Endothelial cell of umbilical vein (primary cell): Measurements from ENCODE around the gene VSX2. TPM values are rescaled to one million over a fixed set of nuclear protein-coding genes. Genes with fewer than 3 reads are reported as not detected.

Experiments
- BruUV-seq: library from RNA; stranded (reverse); fragments of 400-500 nt; replicated peaks from 2 replicates; lab custom pipeline; 2021; lab: Mats Ljungman, UMichigan
- CTCF ChIA-PET: fragments of 300-600, 350-600 bp; sonication (Branson Sonifier 250); formaldehyde crosslinking; loops from one replicate; lab custom pipeline; 2021; ENCODE audit warnings: antibody characterized with exemption, inconsistent platforms; lab: Charles Lee
- POLR2A ChIA-PET: fragments of 300-600, 350-600 bp; sonication (Branson Sonifier 250); formaldehyde crosslinking; loops from one replicate; lab custom pipeline; 2021; ENCODE audit warnings: antibody characterized with exemption, inconsistent platforms; lab: Charles Lee
- DNase-seq: peaks from one replicate; pipeline ENCODE4 v3.0.0-alpha.2; 2011; ENCODE audit warnings: low read depth, low spot score
- FAIRE-seq: peaks from 2 replicates; lab custom pipeline; 2011; peaks lifted over from hg19 to GRCh38; lab: Jason Lieb, UNC
- H2AFZ ChIP-seq: 2 replicates; pipeline ENCODE4 v1.6.0; 2012; ENCODE audit warnings: low read depth, low read length, control low read depth, inconsistent platforms
- H3K27ac ChIP-seq: 2 replicates; pipeline ENCODE4 v1.5.1; 2011; ENCODE audit warnings: low read depth, mild to moderate bottlenecking, control low read depth, low read length, moderate library complexity; ENCODE audit not compliant: insufficient read depth
- H3K27me3 ChIP-seq, 2 experiments: 2 replicates each; pipeline versions ENCODE4 v1.6.0 to v1.6.1; 2011; ENCODE audit warnings: low read length in 2 of 2, mixed read lengths in 1 of 2; ENCODE audit not compliant: control insufficient read depth in 2 of 2, insufficient read depth in 2 of 2
- H3K36me3 ChIP-seq, 2 experiments: 2 replicates in 1 of 2; 3 replicates in 1 of 2; pipeline ENCODE4 v1.5.1; 2011; ENCODE audit warnings: low read length in 2 of 2, mild to moderate bottlenecking in 1 of 2, moderate library complexity in 1 of 2; ENCODE audit not compliant: control insufficient read depth in 2 of 2, insufficient read depth in 2 of 2; ENCODE audit errors: extremely low read depth in 1 of 2
- H3K4me1 ChIP-seq: 3 replicates; pipeline ENCODE4 v1.5.1; 2011; ENCODE audit warnings: mild to moderate bottlenecking, low read length; ENCODE audit not compliant: control insufficient read depth, insufficient read depth; ENCODE audit errors: extremely low read depth
- H3K4me2 ChIP-seq: 2 replicates; pipeline ENCODE4 v1.6.1; 2011; ENCODE audit warnings: low read length, control low read depth, mixed read lengths; ENCODE audit not compliant: insufficient read depth
- H3K4me3 ChIP-seq, 3 experiments: fragments of 200-600 bp in 1 of 3; sonication (generic), shearing (Covaris generic) in 1 of 3; replicated peaks in 1 of 3; 2 replicates each; pipeline ENCODE4 v1.5.1; 2011 to 2016; ENCODE audit warnings: control low read depth in 3 of 3, low read length in 3 of 3, mild to moderate bottlenecking in 2 of 3, inconsistent platforms in 1 of 3, low read depth in 1 of 3, moderate library complexity in 1 of 3; ENCODE audit not compliant: insufficient read depth in 1 of 3
- H3K79me2 ChIP-seq: 2 replicates; pipeline ENCODE4 v1.6.0; 2012; ENCODE audit warnings: low read length, inconsistent platforms; ENCODE audit not compliant: control insufficient read depth, insufficient read depth
- H3K9ac ChIP-seq: replicated peaks from 2 replicates; pipeline ENCODE3; 2011; ENCODE audit warnings: low read length, control low read depth; ENCODE audit not compliant: insufficient read depth; ENCODE audit errors: extremely low read depth
- H3K9me1 ChIP-seq: replicated peaks from 3 replicates; pipeline ENCODE4 v1.6.0; 2011; ENCODE audit warnings: mild to moderate bottlenecking, low read length; ENCODE audit not compliant: control insufficient read depth, insufficient read depth; ENCODE audit errors: extremely low read depth
- H3K9me3 ChIP-seq: replicated peaks from 2 replicates; pipeline ENCODE4 v1.5.1; 2012; ENCODE audit warnings: low read length, inconsistent platforms; ENCODE audit not compliant: control insufficient read depth, insufficient read depth
- H4K20me1 ChIP-seq: replicated peaks from 2 replicates; pipeline ENCODE3; 2011; ENCODE audit warnings: mild to moderate bottlenecking, low read length; ENCODE audit not compliant: control insufficient read depth, insufficient read depth; ENCODE audit errors: extremely low read depth
- EZH2 ChIP-seq: IDR thresholded peaks from 2 replicates; pipeline ENCODE4 v1.6.1; 2012; ENCODE audit warnings: borderline replicate concordance, low read depth, mild to moderate bottlenecking, moderate library complexity, low read length, inconsistent platforms; ENCODE audit not compliant: severe bottlenecking
- FOS ChIP-seq: IDR thresholded peaks from 2 replicates; pipeline ENCODE4 v1.6.1; 2011; ENCODE audit warnings: mild to moderate bottlenecking, low read length, moderate library complexity, borderline replicate concordance; ENCODE audit not compliant: insufficient read depth
- GATA2 ChIP-seq: IDR thresholded peaks from 2 replicates; pipeline ENCODE4 v1.7.0; 2011; ENCODE audit warnings: low read depth, mild to moderate bottlenecking, moderate library complexity, mixed read lengths, low read length; ENCODE audit not compliant: insufficient read length, insufficient read depth
- MAX ChIP-seq: IDR thresholded peaks from 2 replicates; pipeline ENCODE4 v1.6.1; 2011; ENCODE audit not compliant: insufficient read depth, insufficient read length
- MYC ChIP-seq: IDR thresholded peaks from one replicate; pipeline ENCODE4 v1.6.1; 2011; ENCODE audit warnings: mild to moderate bottlenecking, low read depth, low read length
- POLR2AphosphoS5 ChIP-seq: IDR thresholded peaks from 2 replicates; pipeline ENCODE4 v1.6.1; 2012; ENCODE audit warnings: low read depth, mild to moderate bottlenecking, control low read depth, low read length, moderate library complexity; ENCODE audit not compliant: insufficient read depth
- dilution Hi-C: fragments of 300-500 bp; cut with MboI; formaldehyde crosslinking; loops from one replicate; pipeline ENCODE4 v1.15.0; 2019; ENCODE audit warnings: low sequenced_read_pairs; ENCODE audit not compliant: extremely low pct_ligation_motif_present
- intact Hi-C: fragments of 100-400 bp; cut with micrococcal nuclease; formaldehyde crosslinking; loops from one replicate; pipeline ENCODE4 v1.10.0; 2022
- polyA plus RNA-seq, 4 experiments: library from polyadenylated mRNA; depleted of rRNA in 3 of 4; stranded (reverse) in 3 of 4; unstranded in 1 of 4; fragments of >200 nt; gene quantifications; 2 replicates each; pipeline versions ENCODE4 v1.2.1 to v1.2.3, GENCODE V29; 2011 to 2012; ENCODE audit warnings: missing spikeins in 1 of 4
- total RNA-seq: library from RNA; stranded (reverse); gene quantifications from 2 replicates; pipeline ENCODE4 v1.2.3, GENCODE V29; 2021
- TF ChIP-seq, protein P1 (sequence below), 2 donors: IDR thresholded peaks; 1 replicate in 1 of 2; 2 replicates in 1 of 2; pipeline ENCODE4 v1.5.1; 2011; ENCODE audit warnings: low read length in 2 of 2, mild to moderate bottlenecking in 2 of 2, moderate library complexity in 2 of 2, control low read depth in 1 of 2, inconsistent platforms in 1 of 2, low read depth in 1 of 2; ENCODE audit not compliant: insufficient read depth in 1 of 2; ENCODE audit errors: extremely low read depth in 1 of 2

Gene VSX2
- total and polyA plus RNA-seq, 2 donors (not counting 3 experiments of a cell fraction or from before 2014, with no cell fraction given) = not detected

DNA sequence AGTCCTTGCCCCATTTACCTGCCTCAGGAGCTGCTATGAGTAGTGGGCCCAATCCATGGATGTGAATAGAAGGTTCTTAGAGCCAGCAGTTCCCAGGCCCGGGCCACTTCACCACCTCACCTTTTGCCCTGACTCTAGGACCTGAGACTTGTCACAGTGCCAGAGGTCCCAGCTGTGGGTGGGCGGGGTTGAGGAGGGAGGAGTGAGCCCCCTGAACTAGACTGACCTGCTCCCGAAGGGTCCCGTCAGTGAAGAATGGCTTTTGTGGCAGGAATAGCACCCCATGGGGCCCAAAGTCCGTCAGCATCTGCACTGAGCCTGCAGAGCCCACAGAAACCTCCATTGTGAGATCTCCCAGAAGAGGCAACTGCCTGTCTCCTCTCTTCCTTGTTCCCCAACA is 50.6 kb downstream of the VSX2 start:
- Histone ChIP-seq H3K9ac (no peak overlapping the region), H3K4me2 (no peak overlapping the region), H3K79me2 (no peaks in the 10 kb centered on the region), H3K27me3 (no peaks in the 10 kb centered on the region), H4K20me1 (peaks cover 2% of the 10 kb centered on the region), H3K9me1 (no peaks in the 10 kb centered on the region), H3K4me1 (no peaks in the 10 kb centered on the region), H3K36me3 (peaks cover 9 to 62% of the 10 kb centered on the region in 2 experiments), H3K27ac (no peak overlapping the region), H2AFZ (no peak overlapping the region), H3K4me3 (no peak overlapping the region), H3K9me3 (no peaks in the 10 kb centered on the region)
- CTCF ChIA-PET = no interaction called here
- dilution Hi-C loops = no loop called here
- BruUV-seq = no TSS peak
- FAIRE-seq (no peak), DNase-seq (no peak)
- POLR2A ChIA-PET = no interaction called here
- TF ChIP-seq MAX (no peak), EZH2 (no peak)
- TF ChIP-seq, protein P1, sequence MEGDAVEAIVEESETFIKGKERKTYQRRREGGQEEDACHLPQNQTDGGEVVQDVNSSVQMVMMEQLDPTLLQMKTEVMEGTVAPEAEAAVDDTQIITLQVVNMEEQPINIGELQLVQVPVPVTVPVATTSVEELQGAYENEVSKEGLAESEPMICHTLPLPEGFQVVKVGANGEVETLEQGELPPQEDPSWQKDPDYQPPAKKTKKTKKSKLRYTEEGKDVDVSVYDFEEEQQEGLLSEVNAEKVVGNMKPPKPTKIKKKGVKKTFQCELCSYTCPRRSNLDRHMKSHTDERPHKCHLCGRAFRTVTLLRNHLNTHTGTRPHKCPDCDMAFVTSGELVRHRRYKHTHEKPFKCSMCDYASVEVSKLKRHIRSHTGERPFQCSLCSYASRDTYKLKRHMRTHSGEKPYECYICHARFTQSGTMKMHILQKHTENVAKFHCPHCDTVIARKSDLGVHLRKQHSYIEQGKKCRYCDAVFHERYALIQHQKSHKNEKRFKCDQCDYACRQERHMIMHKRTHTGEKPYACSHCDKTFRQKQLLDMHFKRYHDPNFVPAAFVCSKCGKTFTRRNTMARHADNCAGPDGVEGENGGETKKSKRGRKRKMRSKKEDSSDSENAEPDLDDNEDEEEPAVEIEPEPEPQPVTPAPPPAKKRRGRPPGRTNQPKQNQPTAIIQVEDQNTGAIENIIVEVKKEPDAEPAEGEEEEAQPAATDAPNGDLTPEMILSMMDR (IDR thresholded peaks at IDR 0.05; ENCODE audit: extremely low read depth in 1 of 2, insufficient read depth in 1 of 2, low read depth in 1 of 2, low read length in 2 of 2) = no peak
- intact Hi-C loops = no loop called here

- no peak overlapping the region for H3K9ac ChIP-seq
- H3K27ac ChIP-seq = no peak overlapping the region
- H3K4me1 ChIP-seq = no peaks in the 10 kb centered on the region
- no peak overlapping the region for H3K4me3 ChIP-seq
- H3K27me3 ChIP-seq = no peaks in the 10 kb centered on the region
- BruUV-seq = no TSS peak
- dilution Hi-C loops = no loop called here
- ChIA-PET POLR2A (no interaction called here), CTCF (interaction anchor here (0.6 to 1.2 kb wide), 4 partner anchors 9 to 167 kb away, joined by 3 to 6 read pairs (median 4); no protein-coding TSS in a partner anchor)
- H3K9me1 ChIP-seq = no peaks in the 10 kb centered on the region
- no peaks in the 10 kb centered on the region for H3K79me2 ChIP-seq
- DNase-seq (peak; percentile 27), FAIRE-seq (peak; percentile 35)
- peaks cover 2% of the 10 kb centered on the region for H4K20me1 ChIP-seq
- H3K9me3 ChIP-seq = no peaks in the 10 kb centered on the region
- no peak overlapping the region for H3K4me2 ChIP-seq
- H3K36me3 ChIP-seq = peaks cover 7 to 68% of the 10 kb centered on the region in 2 experiments
- intact Hi-C loops = no loop called here
- no peak for TF ChIP-seq GATA2
- TF ChIP-seq FOS = no peak
- no peak for TF ChIP-seq MAX
- TF ChIP-seq MYC = no peak
- TF ChIP-seq POLR2AphosphoS5 = no peak
- TF ChIP-seq EZH2 = no peak
- TF ChIP-seq, protein P1 (IDR thresholded peaks at IDR 0.05; ENCODE audit: extremely low read depth in 1 of 2, insufficient read depth in 1 of 2, low read depth in 1 of 2, low read length in 2 of 2) = peak; percentile 24 to 54
- H2AFZ ChIP-seq = no peak overlapping the region
Observed at GRCh38 chr14:74290415-74290814, 51.2 kb downstream of the VSX2 start.
